IgD-negative memory B cell (primary cell): Measurements from ENCODE around the gene SPECC1L. TPM values are rescaled to one million over a fixed set of nuclear protein-coding genes. Genes with fewer than 3 reads are reported as not detected.
"Not testable (repeated sequence)": the region's sequence is repeated elsewhere in the genome, so short reads cannot be mapped to it uniquely, and the experiment has no call there.

Source experiments
- H3K27ac Mint-ChIP-seq, 3 donors: one replicate each; pipeline ENCODE4 v1.8.0; 2020 to 2022; ENCODE audit warnings: mild to moderate bottlenecking in 3 of 3, mixed read lengths in 3 of 3, moderate library complexity in 1 of 3
- H3K27me3 Mint-ChIP-seq: one replicate; pipeline ENCODE4 v1.8.0; 2021; ENCODE audit warnings: mixed read lengths
- H3K36me3 Mint-ChIP-seq: one replicate; pipeline ENCODE4 v1.8.0; 2020; ENCODE audit warnings: mild to moderate bottlenecking, mixed read lengths
- H3K4me1 Mint-ChIP-seq, 3 donors: one replicate each; pipeline ENCODE4 v1.8.0; 2020 to 2022; ENCODE audit warnings: mixed read lengths in 3 of 3, mild to moderate bottlenecking in 1 of 3
- H3K4me3 Mint-ChIP-seq, 4 donors: one replicate each; pipeline ENCODE4 v1.8.0; 2020 to 2022; ENCODE audit warnings: mild to moderate bottlenecking in 4 of 4, mixed read lengths in 4 of 4, moderate library complexity in 3 of 4
- H3K9me3 Mint-ChIP-seq, 3 donors: one replicate each; pipeline ENCODE4 v1.8.0; 2020 to 2021; ENCODE audit warnings: mixed read lengths in 3 of 3, mild to moderate bottlenecking in 1 of 3
- polyA plus RNA-seq: library from polyadenylated mRNA; unstranded; fragments of 300-500 nt; fragmentation: Illumina TruSeq; gene quantifications from one replicate; pipeline ENCODE4 v1.2.3, GENCODE V29; 2021

The SPECC1L gene
- polyA plus RNA-seq, 1 donor from 2014 or later = 19.3 TPM

DNA sequence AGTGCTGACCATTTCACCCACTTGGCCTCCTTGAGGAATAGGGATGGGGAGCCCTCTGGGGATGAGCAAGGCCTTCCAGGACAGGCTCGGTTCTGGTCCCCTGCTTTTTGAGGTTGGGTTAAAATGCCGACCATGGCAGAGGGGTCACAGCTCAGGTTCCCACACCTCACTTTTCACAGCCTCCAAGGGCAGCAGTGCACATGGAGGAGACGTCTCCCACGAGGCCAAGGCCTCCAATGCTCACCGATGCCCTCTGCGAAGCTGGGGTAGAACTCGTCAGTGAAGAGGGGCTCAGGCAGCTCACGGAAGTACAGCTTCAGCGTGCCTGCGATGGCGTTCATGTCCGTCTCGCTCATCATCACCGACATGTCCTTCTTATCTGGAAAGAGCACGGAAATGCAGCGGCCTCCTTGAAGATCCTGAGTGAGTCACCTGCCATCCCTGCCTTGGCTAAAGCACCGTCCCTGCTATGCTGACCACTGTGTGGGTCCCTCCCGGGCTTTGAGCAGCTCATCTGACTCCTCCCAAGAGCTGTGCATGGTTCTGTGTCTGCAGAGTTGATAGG lies 8.4 kb upstream of the SPECC1L start:
- peaks cover 13 to 21% (median 20%) of the 10 kb centered on the region in 3 donors for H3K4me1 Mint-ChIP-seq
- not testable (repeated sequence) for H3K9me3 Mint-ChIP-seq, H3K27ac Mint-ChIP-seq, H3K27me3 Mint-ChIP-seq, H3K36me3 Mint-ChIP-seq
- H3K4me3 Mint-ChIP-seq = peak overlapping the region in 1 of 4 donors; percentile 33

DNA sequence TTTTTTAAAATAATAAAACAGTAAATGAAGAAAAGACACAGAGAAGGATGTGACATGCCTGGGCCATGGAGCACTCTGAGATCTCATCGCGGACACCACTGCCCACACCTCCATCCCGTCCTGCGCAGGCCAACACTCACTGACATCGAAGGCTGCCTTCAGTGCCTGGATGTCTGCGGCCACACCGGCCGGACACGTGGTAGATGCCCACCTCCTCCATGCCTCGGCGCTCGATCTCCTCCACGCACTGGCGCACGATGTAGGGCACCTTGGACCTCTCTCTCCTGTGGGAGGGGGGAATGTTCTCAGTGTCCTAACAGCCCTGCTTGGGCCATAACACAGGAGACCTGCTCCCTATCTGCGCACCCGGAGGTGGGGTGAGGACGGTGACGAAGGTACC lies 7.2 kb upstream of the SPECC1L start:
- H3K27ac Mint-ChIP-seq, H3K27me3 Mint-ChIP-seq, H3K4me3 Mint-ChIP-seq, H3K36me3 Mint-ChIP-seq, H3K9me3 Mint-ChIP-seq: not testable (repeated sequence)
- H3K4me1 Mint-ChIP-seq = peaks cover 13 to 21% (median 20%) of the 10 kb centered on the region in 3 donors

DNA sequence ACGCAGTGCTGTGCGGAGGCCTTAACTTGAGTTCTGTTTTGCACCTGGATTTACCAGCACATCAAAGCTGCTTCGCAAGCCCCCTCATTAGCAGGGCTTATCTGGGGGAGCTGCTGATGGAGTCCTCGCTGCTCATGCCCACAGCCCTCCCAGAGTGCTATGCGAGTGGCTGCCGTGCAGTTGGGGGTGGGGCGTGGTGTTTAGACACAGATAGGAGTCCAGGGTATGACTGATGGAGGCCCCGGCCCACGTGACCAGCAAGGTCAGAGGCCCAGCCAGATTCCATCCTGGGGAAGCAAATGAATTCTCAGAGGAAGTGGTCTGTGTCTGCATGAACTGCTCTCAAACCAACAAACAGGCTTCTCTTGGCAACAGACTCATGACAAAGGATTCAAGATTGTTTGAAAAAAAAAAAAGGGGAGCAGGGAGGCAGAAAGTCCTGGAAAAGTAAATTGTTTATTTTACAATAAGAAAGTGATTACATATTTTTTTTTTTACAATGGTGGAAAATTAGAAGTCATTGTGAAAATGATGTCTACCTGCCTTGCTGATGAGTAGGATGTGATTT lies 6.2 kb upstream of the SPECC1L start:
- H3K9me3 Mint-ChIP-seq, H3K36me3 Mint-ChIP-seq, H3K27me3 Mint-ChIP-seq: not testable (repeated sequence)
- H3K4me3 Mint-ChIP-seq = peak overlapping the region; percentile 58 to 88 (median 80)
- peaks cover 13 to 21% (median 20%) of the 10 kb centered on the region in 3 donors for H3K4me1 Mint-ChIP-seq
- peak overlapping the region; percentile 84 to 93 (median 87) for H3K27ac Mint-ChIP-seq

DNA sequence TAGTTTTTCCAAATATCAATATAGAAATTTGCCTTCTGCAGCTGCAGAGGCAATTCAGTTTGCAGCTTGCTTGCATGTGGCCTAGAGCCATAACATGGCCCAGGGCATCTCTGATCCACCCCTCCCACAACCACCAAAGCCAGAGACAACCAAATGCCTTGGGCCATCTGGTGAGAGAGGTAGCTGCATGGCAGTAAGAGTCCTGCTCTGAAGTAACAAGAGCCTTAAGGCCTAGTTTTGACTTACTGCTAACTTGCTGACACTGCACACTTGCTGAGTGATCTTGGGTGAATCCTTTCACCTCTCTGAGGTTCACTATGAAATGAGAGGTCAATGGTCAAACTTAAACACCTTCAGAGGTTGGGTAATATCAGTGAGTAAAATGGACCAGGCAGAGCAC lies 4.9 kb upstream of the SPECC1L start:
- Mint-ChIP-seq H3K4me1 (peaks cover 13 to 21% (median 20%) of the 10 kb centered on the region in 3 donors), H3K4me3 (peak overlapping the region in 2 of 4 donors; percentile 25 to 76), H3K9me3 (no peaks in the 10 kb centered on the region), H3K36me3 (no peaks in the 10 kb centered on the region), H3K27ac (peak overlapping the region in 1 of 3 donors; percentile 32), H3K27me3 (no peaks in the 10 kb centered on the region)

DNA sequence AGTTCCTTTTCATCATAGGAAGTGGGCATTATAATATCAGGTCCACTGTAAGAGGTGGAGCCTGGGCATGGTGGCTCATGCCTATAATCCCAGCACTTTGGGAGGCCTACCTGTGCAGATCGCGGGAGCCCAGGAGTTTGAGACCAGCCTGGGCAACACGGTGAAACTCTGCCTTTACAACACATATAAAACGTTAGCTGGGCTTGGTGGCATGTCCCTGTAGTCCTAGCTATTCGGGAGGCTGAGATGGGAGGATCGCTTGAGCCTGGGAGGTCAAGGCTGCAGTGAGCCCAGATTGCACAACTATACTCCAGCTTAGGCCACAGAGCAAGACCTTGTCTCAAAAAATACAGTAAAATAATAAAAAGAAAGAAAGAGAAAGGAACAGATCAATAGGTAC lies 4.1 kb upstream of the SPECC1L start:
- H3K9me3 Mint-ChIP-seq, H3K36me3 Mint-ChIP-seq, H3K27me3 Mint-ChIP-seq: not testable (repeated sequence)
- Mint-ChIP-seq H3K4me3 (peak overlapping the region in 1 of 4 donors; percentile 32), H3K4me1 (peaks cover 13 to 23% (median 22%) of the 10 kb centered on the region in 3 donors), H3K27ac (peak overlapping the region in 2 of 3 donors; percentile 23 to 58)

DNA sequence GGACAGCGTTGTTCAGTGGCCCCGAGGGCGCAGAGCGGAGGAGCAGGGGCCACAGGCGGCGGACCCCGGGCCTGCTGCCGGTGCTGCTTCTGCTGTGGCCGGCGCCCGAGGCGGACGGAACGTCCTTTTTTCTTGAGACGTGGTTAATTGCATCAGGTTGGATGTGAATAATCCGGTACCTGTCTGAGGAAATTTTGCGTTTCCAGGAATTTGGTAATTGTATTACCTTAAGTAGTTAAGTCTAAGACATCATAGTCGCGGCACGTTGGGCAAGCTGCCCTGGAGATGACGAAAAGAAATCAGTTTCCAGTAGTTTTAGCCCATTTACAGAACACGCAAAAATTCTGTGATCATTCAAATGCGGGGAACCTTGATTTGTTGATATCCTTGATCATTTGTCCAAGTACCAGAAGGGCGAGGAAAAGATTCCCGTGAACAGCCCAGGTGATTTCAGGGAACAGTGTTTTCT lies 789 bp downstream of the SPECC1L start:
- peak overlapping the region; percentile 22 to 53 (median 33) for H3K27ac Mint-ChIP-seq

DNA sequence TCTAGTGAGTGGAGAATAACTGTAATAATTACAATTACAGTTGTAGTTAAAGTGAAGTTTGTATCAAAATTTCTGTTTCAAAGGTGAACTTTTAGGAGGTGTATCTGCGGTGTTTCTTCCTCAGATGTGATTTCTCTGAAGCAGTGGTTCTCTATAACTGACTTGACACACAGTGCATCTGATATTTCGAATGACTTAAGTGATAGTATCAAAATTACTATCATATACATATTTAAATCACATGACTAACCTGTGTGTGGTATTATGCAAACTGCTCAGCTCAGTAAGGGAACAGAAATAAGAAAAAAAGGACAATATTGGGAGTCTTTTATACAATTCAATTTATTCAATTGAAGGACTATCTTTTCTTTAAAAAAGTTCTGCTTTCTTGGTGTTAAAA lies 2.4 kb downstream of the SPECC1L start:
- H3K4me3 Mint-ChIP-seq = peak overlapping the region; percentile 84 to 95 (median 91)
- not testable (repeated sequence) for H3K9me3 Mint-ChIP-seq, H3K36me3 Mint-ChIP-seq, H3K27me3 Mint-ChIP-seq
- peaks cover 31 to 36% (median 32%) of the 10 kb centered on the region in 3 donors for H3K4me1 Mint-ChIP-seq
- peak overlapping the region in 1 of 3 donors; percentile 33 for H3K27ac Mint-ChIP-seq

More for the DNA sequence above, 789 bp downstream of the SPECC1L start:
- H3K4me1 Mint-ChIP-seq = peaks cover 28 to 35% (median 29%) of the 10 kb centered on the region in 3 donors
- no peaks in the 10 kb centered on the region for H3K27me3 Mint-ChIP-seq
- H3K4me3 Mint-ChIP-seq = peak overlapping the region; percentile 84 to 95 (median 91)
- H3K9me3 Mint-ChIP-seq = no peaks in the 10 kb centered on the region
- H3K36me3 Mint-ChIP-seq = no peaks in the 10 kb centered on the region

DNA sequence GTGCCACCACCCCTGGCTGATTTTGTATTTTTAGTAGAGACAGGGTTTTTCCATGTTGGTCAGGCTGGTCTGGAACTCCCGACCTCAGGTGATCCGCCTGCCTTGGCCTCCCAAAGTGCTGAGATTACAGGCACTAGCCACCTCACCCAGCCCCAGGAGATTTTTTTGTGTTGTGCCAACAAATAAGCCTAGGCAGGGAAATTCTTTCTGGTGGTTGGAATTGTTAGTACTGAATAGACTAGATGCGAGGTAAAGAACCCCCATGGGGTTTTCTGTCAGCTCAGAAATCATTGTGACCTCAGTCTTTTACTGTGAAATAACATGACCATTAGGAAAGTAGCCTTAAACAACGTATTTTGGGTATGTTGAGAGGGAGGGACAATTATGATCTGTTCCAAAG lies 3.3 kb downstream of the SPECC1L start:
- Mint-ChIP-seq H3K27ac (peak overlapping the region in 1 of 3 donors; percentile 33), H3K4me1 (peaks cover 31 to 36% (median 32%) of the 10 kb centered on the region in 3 donors), H3K4me3 (peak overlapping the region in 3 of 4 donors; percentile 63 to 88 (median 64))
- H3K9me3 Mint-ChIP-seq, H3K36me3 Mint-ChIP-seq, H3K27me3 Mint-ChIP-seq: not testable (repeated sequence)

DNA sequence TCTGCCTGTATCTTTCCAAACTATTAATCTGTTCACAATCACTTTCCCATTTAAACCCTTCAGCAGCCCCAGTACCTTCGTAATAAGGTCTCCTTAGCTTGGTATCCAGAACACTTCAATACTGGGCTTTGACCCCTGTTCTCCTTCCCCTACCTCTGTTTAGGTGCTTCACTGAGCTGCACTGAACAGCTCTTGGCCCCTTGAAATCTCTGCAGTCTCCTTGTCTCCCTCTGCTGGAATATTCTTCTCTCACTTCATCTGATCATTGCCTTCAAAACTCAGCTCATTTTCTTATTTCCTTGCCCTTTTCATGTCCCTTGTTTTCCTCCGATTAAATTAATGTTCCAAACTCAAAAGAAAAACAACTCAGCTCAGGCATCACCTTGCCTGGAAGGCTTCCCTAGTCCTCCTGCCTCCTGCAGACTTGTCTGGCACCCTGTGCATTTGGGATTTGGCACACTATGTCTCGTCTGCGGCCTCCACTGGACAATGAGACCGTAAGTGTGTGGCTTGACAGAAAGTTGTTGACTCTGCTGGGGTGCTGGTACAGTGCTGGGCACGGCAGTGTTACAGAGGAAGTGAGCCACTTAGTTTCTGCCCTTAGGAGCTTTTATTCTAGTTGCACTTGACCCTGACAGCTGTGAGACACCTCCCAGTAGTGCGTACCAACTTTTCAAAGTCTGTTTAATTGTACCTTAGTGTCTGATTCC lies 4.2 kb downstream of the SPECC1L start:
- not testable (repeated sequence) for H3K27me3 Mint-ChIP-seq, H3K9me3 Mint-ChIP-seq, H3K36me3 Mint-ChIP-seq
- H3K4me1 Mint-ChIP-seq = peaks cover 31 to 36% (median 32%) of the 10 kb centered on the region in 3 donors
- H3K4me3 Mint-ChIP-seq = peak overlapping the region in 3 of 4 donors; percentile 30 to 78 (median 64)
- peak overlapping the region; percentile 33 to 71 (median 62) for H3K27ac Mint-ChIP-seq

DNA sequence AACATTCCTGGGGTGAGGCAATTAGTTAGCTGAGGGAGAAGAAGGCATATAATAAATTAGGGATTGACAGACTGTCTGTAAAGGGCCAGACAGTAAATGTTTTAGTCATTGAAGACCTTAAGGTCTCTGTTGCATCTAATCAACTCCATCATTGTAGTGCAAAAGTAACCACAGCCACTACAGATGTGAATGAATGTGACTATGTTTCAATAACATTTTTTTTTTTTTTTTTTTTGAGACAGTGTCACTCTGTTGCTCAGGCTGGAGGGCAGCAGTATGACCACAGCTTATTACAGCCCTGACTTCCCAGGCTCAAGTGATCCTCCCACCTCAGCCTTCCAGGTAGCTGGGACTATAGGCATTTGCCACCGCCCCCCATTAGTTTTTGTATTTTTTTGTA lies 9.7 kb downstream of the SPECC1L start:
- H3K36me3 Mint-ChIP-seq, H3K9me3 Mint-ChIP-seq, H3K27me3 Mint-ChIP-seq, H3K4me3 Mint-ChIP-seq, H3K27ac Mint-ChIP-seq: not testable (repeated sequence)
- peaks cover 22 to 27% (median 27%) of the 10 kb centered on the region in 3 donors for H3K4me1 Mint-ChIP-seq

DNA sequence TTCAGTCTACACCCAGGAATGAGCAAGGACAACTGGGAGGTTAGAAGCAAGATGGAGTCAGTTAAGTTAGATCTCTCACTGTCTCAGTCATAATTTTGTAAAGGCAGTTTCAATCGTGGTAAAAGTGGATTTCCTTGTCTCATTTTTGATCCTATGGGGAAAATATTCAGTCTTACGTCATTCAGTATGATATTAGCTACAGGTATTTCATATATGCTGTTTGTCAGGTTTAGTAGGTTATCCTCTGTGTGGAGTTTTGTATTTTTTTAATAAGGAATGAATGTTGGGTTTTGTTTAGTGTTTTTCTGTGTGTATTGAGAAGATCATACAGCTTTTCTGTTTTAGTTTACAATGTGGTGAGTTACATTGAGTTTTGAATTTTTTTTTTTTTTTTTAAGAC lies 11.8 kb downstream of the SPECC1L start:
- H3K27ac Mint-ChIP-seq = peak overlapping the region in 1 of 3 donors; percentile 47
- H3K27me3 Mint-ChIP-seq = no peaks in the 10 kb centered on the region
- H3K4me3 Mint-ChIP-seq = no peak overlapping the region
- peaks cover 28 to 32% (median 30%) of the 10 kb centered on the region in 3 donors for H3K4me1 Mint-ChIP-seq
- no peaks in the 10 kb centered on the region for H3K9me3 Mint-ChIP-seq
- H3K36me3 Mint-ChIP-seq = peaks cover 5% of the 10 kb centered on the region

DNA sequence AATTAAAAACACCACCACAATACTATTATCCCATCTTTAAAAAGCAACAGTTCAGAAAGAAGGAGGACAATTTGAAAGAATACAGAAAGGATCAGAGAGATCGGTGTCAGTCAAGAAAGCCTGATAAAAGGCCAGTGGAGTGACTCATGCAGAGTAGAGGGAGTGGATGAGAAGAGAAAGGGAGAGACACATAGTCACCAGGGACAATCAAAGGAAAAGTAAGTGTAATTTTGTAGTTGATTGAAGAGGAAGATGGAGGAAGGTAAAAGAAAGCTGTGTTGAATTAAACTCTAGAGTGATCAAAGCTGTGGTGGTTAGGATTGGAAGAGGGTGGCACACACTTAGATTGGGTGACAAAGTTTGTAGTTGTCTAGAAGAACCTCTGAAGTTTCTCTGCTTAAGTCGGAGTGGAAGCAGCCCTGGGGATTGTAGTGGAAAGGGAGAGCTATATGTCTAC lies 14.1 kb downstream of the SPECC1L start:
- peak overlapping the region in 2 of 3 donors; percentile 0 to 93 for H3K27ac Mint-ChIP-seq
- H3K9me3 Mint-ChIP-seq = no peaks in the 10 kb centered on the region
- peak overlapping the region in 1 of 4 donors; percentile 47 for H3K4me3 Mint-ChIP-seq
- H3K36me3 Mint-ChIP-seq = peaks cover 5% of the 10 kb centered on the region
- peaks cover 38 to 46% (median 40%) of the 10 kb centered on the region in 3 donors for H3K4me1 Mint-ChIP-seq
- no peaks in the 10 kb centered on the region for H3K27me3 Mint-ChIP-seq

DNA sequence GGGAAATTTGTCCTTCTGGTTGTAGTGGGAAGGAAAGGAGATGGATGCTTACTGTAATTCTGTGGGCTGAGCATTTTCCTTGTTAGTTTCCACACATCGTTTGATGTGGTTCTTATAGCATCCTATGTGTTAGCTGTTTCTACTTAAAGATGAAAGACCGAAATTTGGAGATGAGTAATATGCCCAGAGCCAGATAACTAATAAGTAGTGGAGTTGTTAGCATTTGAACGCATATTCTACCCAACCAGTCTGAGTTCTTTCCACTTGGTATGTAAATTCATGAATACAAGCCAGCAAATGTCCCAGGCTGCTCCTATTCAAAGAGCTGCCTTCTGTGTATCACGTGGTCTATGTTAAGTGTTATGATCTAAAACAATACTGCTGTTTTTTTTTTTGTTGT lies 14.6 kb downstream of the SPECC1L start:
- no peak overlapping the region for H3K27ac Mint-ChIP-seq
- no peaks in the 10 kb centered on the region for H3K27me3 Mint-ChIP-seq
- peaks cover 43 to 49% (median 45%) of the 10 kb centered on the region in 3 donors for H3K4me1 Mint-ChIP-seq
- peaks cover 5% of the 10 kb centered on the region for H3K36me3 Mint-ChIP-seq
- no peaks in the 10 kb centered on the region for H3K9me3 Mint-ChIP-seq
- H3K4me3 Mint-ChIP-seq = no peak overlapping the region

DNA sequence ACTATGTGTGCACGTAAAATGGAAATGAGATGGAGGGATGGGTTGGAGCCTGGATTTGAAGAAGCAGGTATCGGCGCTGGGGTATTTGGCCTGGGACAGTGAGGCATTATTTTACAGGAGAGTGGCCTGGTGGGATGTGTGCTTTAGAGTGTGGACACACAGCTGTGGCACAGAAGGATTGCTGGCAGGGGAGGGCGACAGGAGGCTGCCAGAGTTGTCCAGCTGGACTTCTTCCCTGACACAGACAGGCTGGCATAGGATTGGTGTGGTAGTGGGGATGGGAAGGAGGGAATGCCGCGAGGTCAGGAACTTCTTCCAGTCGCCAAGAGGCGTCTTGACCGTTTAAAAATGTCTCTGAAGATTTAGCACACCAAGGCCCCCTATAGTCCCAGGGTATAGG lies 16.6 kb downstream of the SPECC1L start:
- not testable (repeated sequence) for H3K27me3 Mint-ChIP-seq, H3K36me3 Mint-ChIP-seq, H3K4me3 Mint-ChIP-seq, H3K9me3 Mint-ChIP-seq
- Mint-ChIP-seq H3K4me1 (peaks cover 49 to 63% (median 51%) of the 10 kb centered on the region in 3 donors), H3K27ac (peak overlapping the region in 1 of 3 donors; percentile 20)

DNA sequence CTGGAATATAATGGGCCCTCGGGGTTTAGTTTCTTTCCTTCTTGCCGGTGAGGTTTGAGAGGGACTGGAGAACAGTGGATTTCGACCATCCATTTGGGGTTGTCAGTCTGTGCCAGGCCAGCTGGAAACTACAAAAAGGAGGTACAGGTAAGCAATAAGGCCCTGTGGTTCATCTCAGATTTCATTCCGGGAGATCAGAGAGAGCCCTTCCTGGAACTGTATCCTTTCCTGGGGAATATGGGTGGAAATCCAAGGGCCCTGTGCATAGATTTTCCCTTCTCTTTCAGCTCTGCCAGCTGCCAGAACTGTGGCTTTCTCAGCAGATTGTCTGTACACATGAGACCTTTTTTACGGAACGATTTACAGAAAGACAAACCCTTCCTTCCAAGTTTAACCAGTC lies 17.2 kb downstream of the SPECC1L start:
- H3K4me1 Mint-ChIP-seq = peaks cover 48 to 63% (median 49%) of the 10 kb centered on the region in 3 donors
- H3K9me3 Mint-ChIP-seq = not testable (repeated sequence)

More for the DNA sequence above, 17.2 kb downstream of the SPECC1L start:
- not testable (repeated sequence) for H3K27me3 Mint-ChIP-seq, H3K36me3 Mint-ChIP-seq, H3K4me3 Mint-ChIP-seq
- peak overlapping the region in 1 of 3 donors; percentile 20 for H3K27ac Mint-ChIP-seq
